SU-DHL-6 (cell line): ENCODE measurements around the gene TAF13.

Experiments used
- EZH2phosphoT487 ChIP-seq: fragments of 200-600 bp; sonication (generic), shearing (Covaris generic); conservative IDR thresholded peaks from 2 replicates; pipeline ENCODE4 v1.6.1; 2018; ENCODE audit warnings: mild to moderate bottlenecking, antibody characterized with exemption, low read length, moderate library complexity, mixed read lengths
- TF ChIP-seq, protein P1 (sequence below): fragments of 200-600 bp; sonication (generic); IDR thresholded peaks from one replicate; pipeline ENCODE4 v1.5.1; 2017; ENCODE audit warnings: antibody characterized with exemption, mild to moderate bottlenecking, low read length, moderate library complexity; ENCODE audit not compliant: insufficient read depth, poor library complexity, severe bottlenecking

DNA sequence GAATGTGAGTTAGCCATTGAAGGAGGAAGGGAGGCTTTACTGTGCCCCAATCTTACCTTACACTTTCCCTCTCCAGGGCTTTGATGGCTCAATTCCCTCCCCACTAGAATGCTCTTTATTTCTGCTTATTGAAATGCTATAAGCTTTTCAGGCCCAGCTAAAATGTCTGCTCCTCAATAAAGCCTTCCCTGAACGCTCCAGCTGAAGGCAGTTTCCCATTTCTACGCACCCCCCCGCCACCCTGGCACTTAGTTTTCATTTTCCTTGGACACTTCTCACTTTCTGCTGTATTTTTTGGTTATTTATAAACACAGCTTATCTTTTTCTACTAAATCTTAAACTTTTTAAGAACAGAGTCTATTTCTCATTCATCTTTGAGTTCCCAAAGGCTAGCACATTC, 7.7 kb upstream of the TAF13 start:
- TF ChIP-seq, protein P1, sequence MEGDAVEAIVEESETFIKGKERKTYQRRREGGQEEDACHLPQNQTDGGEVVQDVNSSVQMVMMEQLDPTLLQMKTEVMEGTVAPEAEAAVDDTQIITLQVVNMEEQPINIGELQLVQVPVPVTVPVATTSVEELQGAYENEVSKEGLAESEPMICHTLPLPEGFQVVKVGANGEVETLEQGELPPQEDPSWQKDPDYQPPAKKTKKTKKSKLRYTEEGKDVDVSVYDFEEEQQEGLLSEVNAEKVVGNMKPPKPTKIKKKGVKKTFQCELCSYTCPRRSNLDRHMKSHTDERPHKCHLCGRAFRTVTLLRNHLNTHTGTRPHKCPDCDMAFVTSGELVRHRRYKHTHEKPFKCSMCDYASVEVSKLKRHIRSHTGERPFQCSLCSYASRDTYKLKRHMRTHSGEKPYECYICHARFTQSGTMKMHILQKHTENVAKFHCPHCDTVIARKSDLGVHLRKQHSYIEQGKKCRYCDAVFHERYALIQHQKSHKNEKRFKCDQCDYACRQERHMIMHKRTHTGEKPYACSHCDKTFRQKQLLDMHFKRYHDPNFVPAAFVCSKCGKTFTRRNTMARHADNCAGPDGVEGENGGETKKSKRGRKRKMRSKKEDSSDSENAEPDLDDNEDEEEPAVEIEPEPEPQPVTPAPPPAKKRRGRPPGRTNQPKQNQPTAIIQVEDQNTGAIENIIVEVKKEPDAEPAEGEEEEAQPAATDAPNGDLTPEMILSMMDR, result no peak
- TF ChIP-seq EZH2phosphoT487, result no peak
